Measurements from ENCODE around the gene SH3RF1. TPM values are rescaled to one million over a fixed set of nuclear protein-coding genes. Genes with fewer than 3 reads are reported as not detected.
A peak's percentile ranks its signal among the peaks of the same experiment; 100 is the strongest.

The SH3RF1 gene
- total RNA-seq, 1 donor from 2014 or later, result 8.8 TPM

- no peak for DNase-seq (ENCODE audit: missing footprints)
- intact Hi-C loops (cut with DNase I), result no loop called here
- ATAC-seq, result no peak
These were observed 112.7 kb downstream of the SH3RF1 start for GRCh38 chr4:169158046-169158445.

DNA sequence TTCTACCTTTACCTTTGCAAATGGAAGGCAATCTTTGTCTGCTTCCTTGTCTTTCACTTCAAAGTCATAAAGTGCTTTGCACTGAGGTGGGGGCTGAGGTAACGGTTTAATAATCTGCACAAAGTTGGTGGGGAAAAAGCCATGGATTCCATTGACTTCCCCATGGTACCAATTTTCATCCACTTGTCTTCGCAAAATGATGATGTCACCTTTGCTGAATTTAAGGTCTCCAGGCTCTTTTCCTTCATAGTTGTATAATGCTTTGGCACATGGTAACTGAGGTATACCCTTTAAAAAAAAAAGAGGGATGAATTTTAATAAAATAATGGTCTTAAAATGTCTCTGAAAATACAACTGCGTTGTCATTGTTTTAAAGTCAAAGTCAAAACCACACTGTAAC is 114.4 kb downstream of the SH3RF1 start:
- ATAC-seq, result no peak
- intact Hi-C loops (cut with DNase I), result no loop called here
- DNase-seq (ENCODE audit: missing footprints), result no peak

GRCh38 chr4:169154121-169154520 is 116.6 kb downstream of the SH3RF1 start:
- ATAC-seq (no peak), DNase-seq (ENCODE audit: missing footprints) (no peak)
- intact Hi-C loops (cut with DNase I), result no loop called here

DNA sequence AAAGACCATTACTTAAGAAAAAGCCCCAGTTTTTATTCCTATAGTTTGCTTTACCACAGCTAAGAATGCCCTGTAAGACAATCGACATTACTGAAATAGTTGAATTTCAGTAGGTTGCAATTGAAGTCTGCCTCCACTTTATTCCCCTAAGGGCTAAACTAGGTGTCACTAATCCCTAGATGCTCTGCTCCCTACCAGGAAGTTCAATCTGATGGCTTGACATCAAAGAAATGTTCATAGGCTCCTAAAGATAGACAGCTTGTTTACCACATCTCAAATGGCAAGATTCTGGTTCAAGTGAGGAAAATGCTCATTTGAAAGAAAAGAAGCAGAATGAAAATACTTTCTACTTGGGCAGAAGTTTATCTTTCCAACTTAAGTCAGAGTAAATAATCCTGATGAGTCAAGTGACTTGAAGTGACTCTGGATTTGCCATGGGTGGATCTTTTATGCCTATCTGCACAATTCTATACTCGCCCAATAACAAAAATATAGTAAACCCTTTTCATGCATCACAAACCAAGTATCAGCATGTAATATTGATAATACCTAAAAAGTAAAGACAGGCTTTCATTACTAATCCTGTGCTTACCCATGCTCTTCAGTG is 117.2 kb downstream of the SH3RF1 start:
- ATAC-seq (no peak), DNase-seq (ENCODE audit: missing footprints) (no peak)
- intact Hi-C loops (cut with DNase I), result no loop called here

DNA sequence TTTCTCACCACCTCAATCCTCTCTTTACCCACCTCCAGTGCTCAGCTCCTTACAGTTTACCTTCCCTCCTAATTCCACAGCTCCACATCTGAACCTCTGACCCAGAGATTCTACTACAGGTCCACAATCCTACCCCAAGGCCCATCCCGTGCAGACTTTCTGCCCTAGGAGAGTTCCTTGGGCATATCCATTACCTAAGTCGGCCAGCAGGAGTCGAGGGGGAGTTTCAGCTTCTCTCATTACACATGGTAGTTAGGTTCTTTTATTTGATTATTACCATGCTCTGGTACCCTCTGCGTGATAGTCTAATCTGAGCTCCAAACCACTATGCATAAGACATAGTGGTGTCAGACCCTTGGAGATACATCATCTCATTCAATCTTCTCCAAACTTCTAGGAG is 117.9 kb downstream of the SH3RF1 start:
- intact Hi-C loops (cut with DNase I), result no loop called here
- ATAC-seq, result no peak
- no peak for DNase-seq (ENCODE audit: missing footprints)

GRCh38 chr4:169152098-169152497 is 118.7 kb downstream of the SH3RF1 start:
- intact Hi-C loops (cut with DNase I), result no loop called here
- ATAC-seq (no peak), DNase-seq (ENCODE audit: missing footprints) (no peak)

DNA sequence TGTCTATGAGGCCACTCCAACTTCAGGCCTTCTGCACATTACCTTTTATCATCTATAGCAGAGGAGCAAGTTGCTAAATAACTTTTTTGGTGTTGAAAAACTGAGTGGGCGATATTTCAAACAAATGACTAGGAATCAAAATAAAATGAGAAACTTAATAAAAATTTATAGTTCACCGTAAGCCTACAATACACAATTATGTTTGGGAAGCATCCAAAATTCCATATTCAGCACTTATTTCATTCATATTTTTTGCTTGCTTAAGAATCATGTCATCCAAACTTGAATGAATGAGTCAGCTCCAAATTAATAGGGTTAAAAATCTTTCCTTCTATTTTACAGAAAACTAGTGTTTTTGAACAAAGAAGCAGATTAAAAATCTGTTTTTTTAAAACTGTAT is 119.1 kb downstream of the SH3RF1 start:
- no peak for DNase-seq (ENCODE audit: missing footprints)
- intact Hi-C loops (cut with DNase I), result no loop called here

DNA sequence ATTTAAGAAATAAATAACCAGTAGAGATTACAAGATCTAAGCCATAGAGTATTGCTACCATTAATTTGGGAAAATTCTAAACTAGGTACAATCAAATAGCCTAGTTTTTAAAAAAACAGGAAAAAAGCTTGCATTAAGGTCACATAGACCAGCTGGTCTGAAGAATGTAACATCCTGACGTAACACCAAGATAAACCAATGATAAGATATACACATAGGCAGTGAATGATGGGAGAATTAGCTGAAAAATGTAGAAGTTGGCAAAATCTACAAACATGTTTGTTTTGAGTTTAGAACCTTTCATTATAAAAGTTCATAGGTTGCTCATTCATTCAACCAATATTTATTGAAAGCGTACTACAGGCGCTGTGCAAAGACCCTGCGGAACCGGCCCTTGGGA is 120.0 kb downstream of the SH3RF1 start:
- ATAC-seq (no peak), DNase-seq (ENCODE audit: missing footprints) (no peak)
- intact Hi-C loops (cut with DNase I), result no loop called here

More for the DNA sequence above, 119.1 kb downstream of the SH3RF1 start:
- no peak for ATAC-seq

DNA sequence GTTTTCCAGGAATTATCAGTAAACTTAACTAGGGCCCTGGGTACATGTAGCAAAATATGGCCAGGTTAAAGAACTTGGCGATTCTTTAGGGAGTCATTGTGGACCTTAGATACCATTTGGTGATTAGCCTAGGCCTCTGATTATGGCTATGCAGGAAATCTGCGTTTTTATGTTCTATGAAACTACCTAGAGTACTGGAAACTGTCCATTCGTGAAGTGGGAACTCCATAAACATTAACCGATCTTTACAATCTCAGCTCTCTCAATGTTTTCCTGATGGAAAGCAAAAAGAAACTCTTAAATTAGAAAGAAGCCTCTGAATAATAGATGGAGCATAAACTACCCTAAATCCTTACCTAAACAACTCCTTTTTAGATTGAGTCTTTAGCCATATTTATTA is 121.9 kb downstream of the SH3RF1 start:
- DNase-seq (ENCODE audit: missing footprints) (no peak), ATAC-seq (no peak)
- intact Hi-C loops (cut with DNase I), result loop anchor here (5.0 kb wide), 1 partner anchor 123 kb away; the partner anchor contains the start of gene SH3RF1

DNA sequence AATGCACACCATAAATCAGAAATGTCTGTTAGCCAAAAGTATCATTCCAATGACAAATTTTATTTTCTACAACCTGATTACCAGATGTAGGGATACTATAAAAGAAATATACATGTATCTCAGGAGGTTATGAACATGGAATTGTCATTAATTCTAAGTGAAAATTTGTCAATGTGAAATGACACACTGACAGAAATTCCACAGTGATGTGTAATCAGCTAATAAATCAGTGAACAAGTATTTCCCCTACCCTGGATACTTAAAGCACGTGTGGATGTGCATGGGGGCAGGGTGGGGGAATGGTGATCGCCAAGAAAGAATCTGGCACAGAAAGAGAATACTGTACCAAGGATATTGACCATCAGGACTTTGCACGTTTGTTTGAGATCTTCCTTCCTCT is 123.6 kb downstream of the SH3RF1 start:
- ATAC-seq (no peak), DNase-seq (ENCODE audit: missing footprints) (no peak)
- intact Hi-C loops (cut with DNase I), result loop anchor here (5.0 kb wide), 1 partner anchor 125 kb away; the partner anchor contains the start of gene SH3RF1

DNA sequence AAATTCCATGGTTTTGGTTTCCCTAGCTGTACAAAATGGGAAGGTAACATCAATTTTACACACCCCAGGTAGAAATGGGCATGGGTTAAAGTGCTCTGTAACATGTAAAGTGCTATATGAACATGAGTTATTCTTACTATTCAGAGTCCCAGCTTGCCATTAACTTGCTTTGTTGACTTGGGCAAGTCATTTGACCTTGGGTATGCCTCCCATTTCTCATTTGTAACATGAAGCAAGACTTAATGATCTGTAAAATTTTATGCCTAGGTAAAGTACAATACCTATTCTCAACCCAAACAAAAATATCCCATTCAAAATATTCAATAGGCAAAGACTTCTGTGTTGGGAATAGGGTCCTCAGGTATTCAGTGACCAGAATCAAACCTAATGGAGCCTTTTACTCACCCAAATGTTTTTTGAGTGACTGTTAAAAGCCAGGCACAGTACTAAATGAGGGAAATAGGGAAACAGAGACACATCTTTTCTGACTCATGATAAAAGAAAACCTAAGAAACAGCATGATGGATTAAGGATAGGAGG is 126.6 kb downstream of the SH3RF1 start:
- intact Hi-C loops (cut with DNase I), result no loop called here
- ATAC-seq (no peak), DNase-seq (ENCODE audit: missing footprints) (no peak)

DNA sequence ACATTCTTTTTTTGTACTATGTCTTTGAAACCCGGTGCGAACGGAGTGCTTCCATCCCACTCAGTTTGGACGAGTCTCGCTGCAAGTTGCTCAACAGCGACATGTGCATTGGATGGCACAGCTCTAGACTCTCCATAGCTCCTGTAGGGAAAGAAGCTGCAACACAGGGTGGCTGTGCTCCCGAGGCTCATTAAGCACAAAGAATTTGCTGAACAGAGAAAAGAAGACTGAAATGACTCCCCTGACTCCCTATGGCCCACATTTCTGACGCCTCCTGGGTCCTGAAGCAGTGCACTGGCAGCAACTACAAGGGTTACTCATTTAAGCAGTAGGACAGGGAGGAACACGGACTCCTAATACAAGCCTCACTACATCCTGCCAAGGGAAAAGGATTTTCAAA is 127.4 kb downstream of the SH3RF1 start:
- intact Hi-C loops (cut with DNase I), result no loop called here
- no peak for ATAC-seq
- DNase-seq (ENCODE audit: missing footprints), result no peak

- intact Hi-C loops (cut with DNase I), result no loop called here
These were observed 127.8 kb downstream of the SH3RF1 start for GRCh38 chr4:169142906-169143305.

DNA sequence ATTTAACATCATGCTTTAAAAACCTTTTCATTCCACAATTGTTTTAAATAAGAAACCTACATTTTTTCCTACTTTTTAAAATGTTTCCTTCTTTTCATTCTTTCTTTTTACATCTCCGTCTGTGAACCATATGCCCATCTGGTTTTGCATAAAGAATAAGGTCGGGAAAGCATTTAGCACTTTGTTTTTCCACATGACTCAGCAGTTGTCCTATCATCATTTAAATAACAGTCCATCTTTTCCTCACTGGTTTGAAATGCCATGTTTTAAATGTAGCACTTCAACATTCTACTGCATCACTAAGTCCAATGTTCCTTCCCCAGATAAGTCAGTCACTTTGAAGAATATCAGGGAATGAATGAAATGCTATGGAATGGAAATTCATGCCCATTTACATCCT is 128.4 kb downstream of the SH3RF1 start:
- ATAC-seq, result no peak
- intact Hi-C loops (cut with DNase I), result no loop called here
- no peak for DNase-seq (ENCODE audit: missing footprints)

More at GRCh38 chr4:169142906-169143305, 127.8 kb downstream of the SH3RF1 start:
- DNase-seq (ENCODE audit: missing footprints), result no peak
- no peak for ATAC-seq

- intact Hi-C loops (cut with DNase I), result loop anchor here (10.0 kb wide), 1 partner anchor 346 kb away; no protein-coding TSS in a partner anchor
- ATAC-seq (no peak), DNase-seq (ENCODE audit: missing footprints) (no peak)
These were observed 131.7 kb downstream of the SH3RF1 start for GRCh38 chr4:169139021-169139420.

GRCh38 chr4:169137558-169137920 is 133.2 kb downstream of the SH3RF1 start:
- ATAC-seq (no peak), DNase-seq (ENCODE audit: missing footprints) (no peak)
- intact Hi-C loops (cut with DNase I), result loop anchor here (10.0 kb wide), 1 partner anchor 347 kb away; no protein-coding TSS in a partner anchor

DNA sequence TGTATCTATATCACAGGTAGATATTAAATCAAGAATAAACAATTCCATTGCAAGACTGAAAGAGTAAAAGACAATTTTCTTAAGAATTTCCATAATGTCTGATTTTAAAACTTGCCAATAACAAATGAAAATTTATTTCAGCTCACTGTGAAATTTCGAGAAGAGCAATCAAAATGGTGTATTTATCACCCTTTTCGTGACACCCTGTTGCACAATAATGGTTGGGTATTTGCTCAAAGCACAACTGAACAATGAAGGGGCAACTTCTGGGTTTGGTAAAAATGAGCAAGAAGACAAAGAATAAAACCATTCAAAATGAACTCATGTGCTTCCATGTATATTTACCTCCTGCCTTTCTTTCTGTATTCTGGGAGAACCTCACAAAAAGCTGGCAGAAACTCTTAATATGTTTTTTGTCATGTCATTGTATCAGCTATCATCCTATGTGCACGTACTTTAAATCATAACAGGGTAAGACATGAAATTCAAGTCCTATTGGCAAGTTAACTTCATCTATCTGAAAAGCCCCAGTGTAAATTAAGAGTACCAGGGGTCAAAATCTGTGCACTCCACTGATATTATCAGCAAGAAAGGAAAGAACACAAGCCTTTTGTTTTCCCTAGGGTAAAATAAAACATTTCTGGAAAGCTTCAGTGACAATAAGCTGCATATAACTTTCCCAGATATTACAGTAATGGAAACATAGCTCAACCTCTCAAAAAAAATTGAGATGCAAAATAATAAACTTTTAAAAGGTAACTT is 133.8 kb downstream of the SH3RF1 start:
- no peak for ATAC-seq
- DNase-seq (ENCODE audit: missing footprints), result no peak
- intact Hi-C loops (cut with DNase I), result loop anchor here (10.0 kb wide), 1 partner anchor 348 kb away; no protein-coding TSS in a partner anchor

DNA sequence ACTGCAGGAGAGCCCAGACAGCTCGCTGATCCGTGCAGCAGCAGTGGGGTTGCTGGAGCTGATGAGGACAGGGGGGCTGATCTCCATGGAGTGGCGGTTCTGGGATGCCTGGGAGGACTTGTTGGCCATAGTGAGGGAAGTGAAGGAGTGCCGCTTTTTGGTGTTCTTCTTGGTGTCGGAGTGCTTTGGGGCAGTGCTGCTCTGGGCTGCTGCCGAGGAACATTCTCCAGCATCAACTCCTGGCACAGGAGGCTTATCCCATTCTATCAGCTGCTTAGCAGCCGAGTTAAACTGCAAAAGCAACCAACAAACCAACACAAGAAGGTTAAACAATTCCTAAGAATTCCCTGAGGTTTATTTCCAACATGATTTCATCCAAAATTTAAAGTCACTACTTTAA is 134.4 kb downstream of the SH3RF1 start:
- intact Hi-C loops (cut with DNase I), result loop anchor here (10.0 kb wide), 1 partner anchor 348 kb away; no protein-coding TSS in a partner anchor
- no peak for ATAC-seq
- DNase-seq (ENCODE audit: missing footprints), result no peak

GRCh38 chr4:169135776-169136175 is 135.0 kb downstream of the SH3RF1 start:
- ATAC-seq (no peak), DNase-seq (ENCODE audit: missing footprints) (no peak)
- intact Hi-C loops (cut with DNase I), result loop anchor here (10.0 kb wide), 1 partner anchor 349 kb away; no protein-coding TSS in a partner anchor

DNA sequence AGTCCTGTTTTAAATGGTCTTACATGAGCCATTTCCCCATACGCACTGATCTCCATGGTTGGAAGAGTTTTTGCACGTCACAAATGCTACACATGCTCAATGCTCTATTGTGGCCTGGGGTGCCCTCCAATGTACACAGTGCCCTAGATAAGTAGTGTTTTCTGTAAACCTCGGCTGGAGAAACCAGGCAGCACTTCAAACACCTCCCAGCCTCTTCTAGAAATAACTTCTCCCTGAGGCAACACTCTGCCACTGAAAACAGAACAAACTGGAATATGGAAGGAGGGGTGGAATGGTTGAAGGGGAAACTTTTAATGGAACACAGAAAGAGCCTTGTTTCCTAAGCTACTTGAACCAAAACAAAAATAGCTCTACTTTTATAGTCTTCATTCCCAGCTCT is 136.8 kb downstream of the SH3RF1 start:
- intact Hi-C loops (cut with DNase I), result loop anchor here (10.0 kb wide), 1 partner anchor 351 kb away; no protein-coding TSS in a partner anchor
- DNase-seq (ENCODE audit: missing footprints), result no peak
- ATAC-seq, result peak; percentile 55
